Fibroblast of villous mesenchyme (primary cell): ENCODE measurements around the gene FEM1C. TPM values are rescaled to one million over a fixed set of nuclear protein-coding genes. Genes with fewer than 3 reads are reported as not detected.
"Not testable (repeated sequence)": the region's sequence is repeated elsewhere in the genome, so short reads cannot be mapped to it uniquely, and the experiment has no call there.

ENCODE experiments used
- DNase-seq: peaks from one replicate; pipeline ENCODE4 v3.0.0-alpha.2; 2010; ENCODE audit warnings: low read depth
- H3K4me3 ChIP-seq: 2 replicates; pipeline ENCODE4 v1.5.1; 2011; ENCODE audit warnings: low read depth, mild to moderate bottlenecking, low read length
- CTCF ChIP-seq: IDR thresholded peaks from 2 replicates; pipeline ENCODE4 v1.5.1; 2012; ENCODE audit warnings: low read depth, mild to moderate bottlenecking, low read length; ENCODE audit not compliant: insufficient read depth
- total RNA-seq: library from RNA; depleted of rRNA; stranded (reverse); fragments of >200 nt; gene quantifications from 2 replicates; pipeline ENCODE4 v1.2.3, GENCODE V29; 2012

Gene FEM1C
- total RNA-seq, 1 donor, result 17.3 TPM

DNA sequence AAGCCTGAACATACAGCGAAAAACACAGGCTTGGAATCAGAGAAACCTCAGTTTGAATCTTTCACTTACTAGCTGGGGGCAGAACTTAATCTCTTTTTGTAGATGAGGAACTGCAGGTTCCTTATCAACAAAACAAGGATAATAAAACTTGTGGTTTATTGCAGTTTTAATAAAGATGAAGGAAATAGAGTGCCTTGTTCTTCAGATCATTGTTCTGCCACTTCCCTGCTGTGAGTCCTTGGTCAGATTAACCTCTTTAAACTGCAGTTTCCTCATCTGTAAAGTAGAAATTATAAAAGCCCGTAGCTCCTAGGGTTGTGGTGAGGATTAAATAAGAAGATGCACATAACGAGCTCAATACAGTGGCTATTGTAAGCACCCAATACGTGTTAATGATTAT is 57.4 kb downstream of the FEM1C start:
- no peak for DNase-seq
- no peak overlapping the region for H3K4me3 ChIP-seq
- no peak for TF ChIP-seq CTCF

DNA sequence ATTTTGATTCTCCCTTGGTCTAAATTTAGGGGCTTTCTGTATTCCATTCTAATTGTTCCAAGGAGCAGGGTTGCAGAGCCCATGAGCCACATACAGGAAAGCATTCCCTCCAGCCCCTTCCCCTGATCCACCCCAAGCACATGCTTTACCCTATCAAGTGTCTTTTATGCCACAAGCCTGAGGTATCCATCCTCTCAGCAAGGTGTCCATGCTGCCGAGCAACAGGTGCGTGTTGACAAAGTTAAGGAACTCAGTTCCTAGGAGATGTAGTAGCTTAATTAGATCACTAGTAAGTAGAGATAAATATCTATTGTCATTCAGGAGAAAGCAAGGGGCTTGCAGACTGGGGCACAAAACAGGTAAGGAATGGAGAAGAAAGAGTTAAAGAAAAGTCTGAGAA is 57.8 kb downstream of the FEM1C start:
- no peak overlapping the region for H3K4me3 ChIP-seq
- DNase-seq, result no peak
- no peak for TF ChIP-seq CTCF

- no peak overlapping the region for H3K4me3 ChIP-seq
- no peak for TF ChIP-seq CTCF
- no peak for DNase-seq
These were observed 60.2 kb downstream of the FEM1C start for GRCh38 chr5:115484368-115484767.

DNA sequence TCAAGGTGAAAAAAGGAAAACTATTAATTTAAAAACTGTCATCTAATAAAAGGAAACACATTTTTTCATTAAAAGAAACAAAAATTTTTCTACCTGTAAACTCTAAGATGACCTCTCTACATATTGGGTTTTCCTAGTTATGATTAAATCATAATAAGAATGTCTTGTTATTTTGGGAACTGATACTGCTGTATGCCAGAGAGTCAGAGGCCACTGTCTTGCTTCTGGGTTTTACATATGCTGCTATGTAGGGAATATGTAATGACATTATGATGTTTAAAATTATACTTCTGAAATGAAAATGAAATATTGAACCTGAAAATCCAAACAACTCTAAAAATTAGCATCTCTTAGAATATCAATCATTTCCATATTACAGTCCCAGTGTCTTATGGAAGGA is 63.7 kb downstream of the FEM1C start:
- DNase-seq, result no peak
- no peak overlapping the region for H3K4me3 ChIP-seq
- no peak for TF ChIP-seq CTCF

GRCh38 chr5:115480271-115480670 is 64.3 kb downstream of the FEM1C start:
- TF ChIP-seq CTCF, result no peak
- H3K4me3 ChIP-seq, result no peak overlapping the region
- no peak for DNase-seq

GRCh38 chr5:115479166-115479873 is 65.3 kb downstream of the FEM1C start:
- not testable (repeated sequence) for DNase-seq, H3K4me3 ChIP-seq

- TF ChIP-seq CTCF, result no peak
- no peak for DNase-seq
- no peak overlapping the region for H3K4me3 ChIP-seq
These were observed 66.3 kb downstream of the FEM1C start for GRCh38 chr5:115478281-115478680.
